ENCODE results near the gene NR1H4.

NR1H4 gene

GRCh38 chr12:100521958-100522357, 48.3 kb downstream of the NR1H4 start:
- H3K27ac ChIP-seq (ENCODE audit: low read depth, low read length, poor library complexity, severe bottlenecking): no peak overlapping the region
- H3F3A ChIP-seq (ENCODE audit: insufficient read depth, low read length): no peaks in the 10 kb centered on the region
- no peaks in the 10 kb centered on the region for H3K36me3 ChIP-seq (ENCODE audit: insufficient read depth, low read length)
- no peak overlapping the region for H3K4me3 ChIP-seq (ENCODE audit: low read depth, low read length, poor library complexity, severe bottlenecking)
- no peaks in the 10 kb centered on the region for H3K9me3 ChIP-seq (ENCODE audit: low read length)
- H4K20me1 ChIP-seq (ENCODE audit: insufficient read depth, low read length): no peaks in the 10 kb centered on the region
- no peaks in the 10 kb centered on the region for H3K4me1 ChIP-seq (ENCODE audit: insufficient read depth, low read length, severe bottlenecking)
- H3K79me2 ChIP-seq (ENCODE audit: insufficient read depth, low read length): no peaks in the 10 kb centered on the region
- TF ChIP-seq CTCF (IDR thresholded peaks at IDR 0.05; ENCODE audit: low read length) (no peak), EZH2 (IDR thresholded peaks at IDR 0.05; ENCODE audit: borderline replicate concordance, low read length) (no peak)
- no peak overlapping the region for H2AFZ ChIP-seq (ENCODE audit: low read length)
- no peak overlapping the region for H3K4me2 ChIP-seq (ENCODE audit: low read length)
- H3K9me2 ChIP-seq (ENCODE audit: low read depth, low read length): no peaks in the 10 kb centered on the region
- no peak overlapping the region for H3K9ac ChIP-seq (ENCODE audit: low read length)
- no peaks in the 10 kb centered on the region for H3K27me3 ChIP-seq (ENCODE audit: insufficient read depth, low read length)

- H3K9ac ChIP-seq (ENCODE audit: low read length): no peak overlapping the region
- H3K4me1 ChIP-seq (ENCODE audit: insufficient read depth, low read length, severe bottlenecking): no peaks in the 10 kb centered on the region
- no peaks in the 10 kb centered on the region for H4K20me1 ChIP-seq (ENCODE audit: insufficient read depth, low read length)
- no peaks in the 10 kb centered on the region for H3K9me3 ChIP-seq (ENCODE audit: low read length)
- H3K4me3 ChIP-seq (ENCODE audit: low read depth, low read length, poor library complexity, severe bottlenecking): no peak overlapping the region
- TF ChIP-seq CTCF (IDR thresholded peaks at IDR 0.05; ENCODE audit: low read length) (no peak), EZH2 (IDR thresholded peaks at IDR 0.05; ENCODE audit: borderline replicate concordance, low read length) (no peak)
- H2AFZ ChIP-seq (ENCODE audit: low read length): no peak overlapping the region
- no peak overlapping the region for H3K27ac ChIP-seq (ENCODE audit: low read depth, low read length, poor library complexity, severe bottlenecking)
- no peaks in the 10 kb centered on the region for H3K9me2 ChIP-seq (ENCODE audit: low read depth, low read length)
- no peaks in the 10 kb centered on the region for H3K27me3 ChIP-seq (ENCODE audit: insufficient read depth, low read length)
- no peaks in the 10 kb centered on the region for H3F3A ChIP-seq (ENCODE audit: insufficient read depth, low read length)
- H3K79me2 ChIP-seq (ENCODE audit: insufficient read depth, low read length): no peaks in the 10 kb centered on the region
- no peak overlapping the region for H3K4me2 ChIP-seq (ENCODE audit: low read length)
- no peaks in the 10 kb centered on the region for H3K36me3 ChIP-seq (ENCODE audit: insufficient read depth, low read length)
Measured at GRCh38 chr12:100528034-100528433, 54.4 kb downstream of the NR1H4 start.

- no peak overlapping the region for H3K9ac ChIP-seq (ENCODE audit: low read length)
- H3K4me2 ChIP-seq (ENCODE audit: low read length): no peak overlapping the region
- no peak for TF ChIP-seq EZH2 (IDR thresholded peaks at IDR 0.05; ENCODE audit: borderline replicate concordance, low read length)
- TF ChIP-seq CTCF (IDR thresholded peaks at IDR 0.05; ENCODE audit: low read length): no peak
- no peaks in the 10 kb centered on the region for H3K27me3 ChIP-seq (ENCODE audit: insufficient read depth, low read length)
- H3K4me3 ChIP-seq (ENCODE audit: low read depth, low read length, poor library complexity, severe bottlenecking): no peak overlapping the region
- no peaks in the 10 kb centered on the region for H3K36me3 ChIP-seq (ENCODE audit: insufficient read depth, low read length)
- no peak overlapping the region for H2AFZ ChIP-seq (ENCODE audit: low read length)
- no peak overlapping the region for H3K27ac ChIP-seq (ENCODE audit: low read depth, low read length, poor library complexity, severe bottlenecking)
- no peaks in the 10 kb centered on the region for H3K9me2 ChIP-seq (ENCODE audit: low read depth, low read length)
- H3K4me1 ChIP-seq (ENCODE audit: insufficient read depth, low read length, severe bottlenecking): no peaks in the 10 kb centered on the region
- no peaks in the 10 kb centered on the region for H3K9me3 ChIP-seq (ENCODE audit: low read length)
- no peaks in the 10 kb centered on the region for H4K20me1 ChIP-seq (ENCODE audit: insufficient read depth, low read length)
- H3K79me2 ChIP-seq (ENCODE audit: insufficient read depth, low read length): no peaks in the 10 kb centered on the region
- H3F3A ChIP-seq (ENCODE audit: insufficient read depth, low read length): no peaks in the 10 kb centered on the region
Measured at GRCh38 chr12:100528471-100529127, 54.9 kb downstream of the NR1H4 start.
